ENCODE results near the gene SEMA6D. TPM values are rescaled to one million over a fixed set of nuclear protein-coding genes. Genes with fewer than 3 reads are reported as not detected.

SEMA6D gene
- total RNA-seq, 1 experiment from 2014 or later = 0.40 TPM

- DNase-seq (ENCODE audit: low read depth) = no peak
Measured at GRCh38 chr15:47820747-47821319, 103.5 kb downstream of the SEMA6D start.

- DNase-seq (ENCODE audit: low read depth) = no peak
Measured at GRCh38 chr15:47822048-47822447, 104.7 kb downstream of the SEMA6D start.

Data from Daoy (cell line).